GM23338 (cell line): ENCODE data around the gene ZDHHC16. TPM values are rescaled to one million over a fixed set of nuclear protein-coding genes. Genes with fewer than 3 reads are reported as not detected.

ENCODE experiments used
- ATAC-seq: fragments of 200-7000 bp; cut with Tn5 transposase; 3 replicates; pipeline ENCODE4 v1.9.1; 2020
- DNase-seq: peaks from one replicate; pipeline ENCODE4 v3.0.0-alpha.2; 2015; ENCODE audit warnings: low spot score
- H2AFZ ChIP-seq: fragments of 200-600 bp; sonication (generic); 2 replicates; pipeline ENCODE4 v1.8.0; 2016; ENCODE audit warnings: antibody characterized with exemption, mild to moderate bottlenecking, moderate library complexity
- H3F3A ChIP-seq: fragments of 200-600 bp; sonication (generic); replicated peaks from 2 replicates; pipeline ENCODE4 v1.8.0; 2017; ENCODE audit warnings: antibody characterized with exemption, mixed run types, low read depth
- H3K27ac ChIP-seq: fragments of 200-600 bp; sonication (generic); 2 replicates; pipeline ENCODE4 v1.6.1; 2016; ENCODE audit warnings: low read depth
- H3K27me3 ChIP-seq: fragments of 200-600 bp; sonication (generic); 2 replicates; pipeline ENCODE4 v1.8.0; 2016; ENCODE audit warnings: mild to moderate bottlenecking, mixed run types, moderate library complexity; ENCODE audit not compliant: insufficient read depth
- H3K36me3 ChIP-seq: fragments of 200-600 bp; sonication (generic); 2 replicates; pipeline ENCODE4 v1.8.0; 2016; ENCODE audit warnings: mild to moderate bottlenecking; ENCODE audit not compliant: insufficient read depth
- H3K4me1 ChIP-seq: fragments of 200-600 bp; sonication (generic); 2 replicates; pipeline ENCODE4 v1.8.0; 2016; ENCODE audit warnings: mild to moderate bottlenecking, moderate library complexity; ENCODE audit not compliant: insufficient read depth
- H3K4me2 ChIP-seq: fragments of 200-600 bp; sonication (generic); 2 replicates; pipeline ENCODE4 v1.7.1; 2017; ENCODE audit warnings: mixed run types
- H3K4me3 ChIP-seq: fragments of 200-600 bp; sonication (generic); 2 replicates; pipeline ENCODE4 v1.6.1; 2016; ENCODE audit warnings: mixed run types
- H3K79me2 ChIP-seq: fragments of 200-600 bp; sonication (generic); replicated peaks from 2 replicates; pipeline ENCODE4 v1.8.0; 2017; ENCODE audit warnings: mild to moderate bottlenecking; ENCODE audit not compliant: insufficient read depth
- H3K9me2 ChIP-seq: fragments of 200-600 bp; sonication (generic); 2 replicates; pipeline ENCODE4 v1.8.0; 2017; ENCODE audit not compliant: insufficient read depth
- H4K20me1 ChIP-seq: fragments of 200-600 bp; sonication (generic); replicated peaks from 2 replicates; pipeline ENCODE4 v1.8.0; 2017; ENCODE audit warnings: mild to moderate bottlenecking; ENCODE audit not compliant: insufficient read depth
- H3K27ac Mint-ChIP-seq: 2 replicates; pipeline ENCODE4 v1.8.0; 2020; ENCODE audit warnings: inconsistent platforms, mild to moderate bottlenecking, moderate library complexity, mixed read lengths
- H3K27me3 Mint-ChIP-seq: 3 replicates; pipeline ENCODE4 v1.8.0; 2022; ENCODE audit warnings: low read depth, mild to moderate bottlenecking, moderate library complexity, mixed read lengths, inconsistent platforms; ENCODE audit not compliant: insufficient read depth, poor library complexity
- H3K36me3 Mint-ChIP-seq: 3 replicates; pipeline ENCODE4 v1.8.0; 2021; ENCODE audit warnings: low read depth, mild to moderate bottlenecking, inconsistent platforms, moderate library complexity, mixed read lengths
- H3K4me1 Mint-ChIP-seq: 3 replicates; pipeline ENCODE4 v1.8.0; 2020; ENCODE audit warnings: mild to moderate bottlenecking, inconsistent platforms, mixed read lengths
- H3K4me3 Mint-ChIP-seq: 3 replicates; pipeline ENCODE4 v1.8.0; 2021; ENCODE audit warnings: moderate library complexity, mild to moderate bottlenecking, inconsistent platforms, mixed read lengths
- H3K9me3 Mint-ChIP-seq: 3 replicates; pipeline ENCODE4 v1.8.0; 2020; ENCODE audit warnings: moderate library complexity, mild to moderate bottlenecking, inconsistent platforms, mixed read lengths
- CREB1 ChIP-seq: fragments of 250-450 bp; sonication (Bioruptor Pico); IDR thresholded peaks from 2 replicates; pipeline ENCODE4 v1.5.0; 2020; ENCODE audit warnings: low read depth, mild to moderate bottlenecking, moderate library complexity
- EZH2 ChIP-seq: fragments of 200-600 bp; sonication (generic); IDR thresholded peaks from one replicate; pipeline ENCODE4 v1.8.0; 2017; ENCODE audit warnings: antibody characterized with exemption, mild to moderate bottlenecking, low read depth; ENCODE audit not compliant: unreplicated experiment
- EZH2phosphoT487 ChIP-seq: fragments of 200-600 bp; sonication (generic); IDR thresholded peaks from one replicate; pipeline ENCODE4 v1.8.1; 2018; ENCODE audit warnings: antibody characterized with exemption; ENCODE audit not compliant: unreplicated experiment
- JUNB ChIP-seq: IDR thresholded peaks from one replicate; pipeline ENCODE4 v1.6.1; 2016; ENCODE audit warnings: antibody characterized with exemption; ENCODE audit not compliant: unreplicated experiment
- POLR2AphosphoS5 ChIP-seq: IDR thresholded peaks from 2 replicates; pipeline ENCODE4 v1.6.1; 2016; ENCODE audit warnings: antibody characterized with exemption, low read depth
- STAT1 ChIP-seq: IDR thresholded peaks from one replicate; pipeline ENCODE4 v1.6.1; 2016; ENCODE audit warnings: antibody characterized with exemption; ENCODE audit not compliant: unreplicated experiment
- ZNF114 ChIP-seq: fragments of 250-450 bp; sonication (Bioruptor Pico); IDR thresholded peaks from 2 replicates; pipeline ENCODE4 v1.5.0; 2020; ENCODE audit warnings: mild to moderate bottlenecking, moderate library complexity
- ZNF331 ChIP-seq: fragments of 250-450 bp; sonication (Bioruptor Pico); IDR thresholded peaks from 2 replicates; pipeline ENCODE4 v1.5.0; 2020; ENCODE audit warnings: low read depth, mild to moderate bottlenecking, moderate library complexity
- polyA plus RNA-seq: library from polyadenylated mRNA; unstranded; fragments of >200 nt; fragmentation: Nextera tagmentation; extraction: Ambion mirVana; gene quantifications from 2 replicates; pipeline ENCODE4 v1.2.1, GENCODE V29; 2016
- total RNA-seq: library from RNA; depleted of rRNA; stranded (reverse); fragments of >200 nt; shearing (Covaris generic); gene quantifications from 2 replicates; pipeline ENCODE4 v1.2.3, GENCODE V29; 2014
- TF ChIP-seq, protein P1 (sequence below): fragments of 250-450 bp; sonication (Bioruptor Pico); IDR thresholded peaks from 2 replicates; pipeline ENCODE4 v1.5.0; 2020; ENCODE audit warnings: mild to moderate bottlenecking, moderate library complexity
- TF ChIP-seq, protein P2 (sequence below): IDR thresholded peaks from 2 replicates; pipeline ENCODE4 v1.6.1; 2016; ENCODE audit warnings: antibody characterized with exemption
- TF ChIP-seq, protein P3 (sequence below), 2 experiments: fragments of 200-600 bp in 1 of 2; sonication (generic) in 1 of 2; conservative IDR thresholded peaks; 2 replicates each; pipeline versions ENCODE4 v1.5.1 to v1.6.1; 2016 to 2017; ENCODE audit warnings: antibody characterized with exemption in 2 of 2, low read depth in 2 of 2, mild to moderate bottlenecking in 2 of 2, moderate library complexity in 1 of 2

ZDHHC16 gene
- total and polyA plus RNA-seq, 2 experiments from 2014 or later: 35.1 to 58.2 TPM

DNA sequence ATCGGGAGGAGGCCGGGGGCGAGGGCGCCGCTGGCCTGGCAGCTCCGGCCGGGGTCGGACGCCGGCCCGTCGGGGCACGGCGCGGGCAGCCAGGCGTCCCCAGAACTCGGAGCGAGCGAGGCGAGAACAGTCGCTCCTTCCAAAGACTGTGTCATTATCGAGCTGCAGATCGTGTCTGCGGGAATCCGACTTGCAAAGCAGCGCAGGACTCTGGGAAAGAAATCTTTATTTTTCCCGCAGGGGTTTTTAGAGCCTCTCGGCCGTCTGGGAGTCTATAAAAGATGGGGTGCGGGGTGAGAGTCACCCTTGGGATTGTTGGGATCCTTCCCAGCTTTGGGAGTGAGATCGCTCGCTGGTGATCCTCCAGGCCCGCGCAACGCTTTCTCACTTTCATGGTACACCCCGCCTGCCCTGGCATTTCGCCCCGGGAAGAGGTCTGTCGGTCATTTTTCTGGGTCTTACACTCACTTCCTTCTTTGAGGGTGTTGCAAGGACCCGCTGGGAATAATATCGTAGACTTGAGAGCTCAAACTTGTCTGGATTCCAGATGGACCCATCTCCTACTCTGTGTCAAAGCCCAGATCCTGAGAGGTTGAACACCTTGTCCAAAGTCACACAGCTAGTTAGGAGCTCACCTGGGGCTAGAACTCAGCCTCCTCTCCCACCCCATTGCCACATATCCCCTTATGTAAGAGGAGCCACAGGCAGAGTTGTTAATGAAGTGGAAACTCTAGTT lies 53.8 kb downstream of the ZDHHC16 start (continued):
- TF ChIP-seq, protein P1, sequence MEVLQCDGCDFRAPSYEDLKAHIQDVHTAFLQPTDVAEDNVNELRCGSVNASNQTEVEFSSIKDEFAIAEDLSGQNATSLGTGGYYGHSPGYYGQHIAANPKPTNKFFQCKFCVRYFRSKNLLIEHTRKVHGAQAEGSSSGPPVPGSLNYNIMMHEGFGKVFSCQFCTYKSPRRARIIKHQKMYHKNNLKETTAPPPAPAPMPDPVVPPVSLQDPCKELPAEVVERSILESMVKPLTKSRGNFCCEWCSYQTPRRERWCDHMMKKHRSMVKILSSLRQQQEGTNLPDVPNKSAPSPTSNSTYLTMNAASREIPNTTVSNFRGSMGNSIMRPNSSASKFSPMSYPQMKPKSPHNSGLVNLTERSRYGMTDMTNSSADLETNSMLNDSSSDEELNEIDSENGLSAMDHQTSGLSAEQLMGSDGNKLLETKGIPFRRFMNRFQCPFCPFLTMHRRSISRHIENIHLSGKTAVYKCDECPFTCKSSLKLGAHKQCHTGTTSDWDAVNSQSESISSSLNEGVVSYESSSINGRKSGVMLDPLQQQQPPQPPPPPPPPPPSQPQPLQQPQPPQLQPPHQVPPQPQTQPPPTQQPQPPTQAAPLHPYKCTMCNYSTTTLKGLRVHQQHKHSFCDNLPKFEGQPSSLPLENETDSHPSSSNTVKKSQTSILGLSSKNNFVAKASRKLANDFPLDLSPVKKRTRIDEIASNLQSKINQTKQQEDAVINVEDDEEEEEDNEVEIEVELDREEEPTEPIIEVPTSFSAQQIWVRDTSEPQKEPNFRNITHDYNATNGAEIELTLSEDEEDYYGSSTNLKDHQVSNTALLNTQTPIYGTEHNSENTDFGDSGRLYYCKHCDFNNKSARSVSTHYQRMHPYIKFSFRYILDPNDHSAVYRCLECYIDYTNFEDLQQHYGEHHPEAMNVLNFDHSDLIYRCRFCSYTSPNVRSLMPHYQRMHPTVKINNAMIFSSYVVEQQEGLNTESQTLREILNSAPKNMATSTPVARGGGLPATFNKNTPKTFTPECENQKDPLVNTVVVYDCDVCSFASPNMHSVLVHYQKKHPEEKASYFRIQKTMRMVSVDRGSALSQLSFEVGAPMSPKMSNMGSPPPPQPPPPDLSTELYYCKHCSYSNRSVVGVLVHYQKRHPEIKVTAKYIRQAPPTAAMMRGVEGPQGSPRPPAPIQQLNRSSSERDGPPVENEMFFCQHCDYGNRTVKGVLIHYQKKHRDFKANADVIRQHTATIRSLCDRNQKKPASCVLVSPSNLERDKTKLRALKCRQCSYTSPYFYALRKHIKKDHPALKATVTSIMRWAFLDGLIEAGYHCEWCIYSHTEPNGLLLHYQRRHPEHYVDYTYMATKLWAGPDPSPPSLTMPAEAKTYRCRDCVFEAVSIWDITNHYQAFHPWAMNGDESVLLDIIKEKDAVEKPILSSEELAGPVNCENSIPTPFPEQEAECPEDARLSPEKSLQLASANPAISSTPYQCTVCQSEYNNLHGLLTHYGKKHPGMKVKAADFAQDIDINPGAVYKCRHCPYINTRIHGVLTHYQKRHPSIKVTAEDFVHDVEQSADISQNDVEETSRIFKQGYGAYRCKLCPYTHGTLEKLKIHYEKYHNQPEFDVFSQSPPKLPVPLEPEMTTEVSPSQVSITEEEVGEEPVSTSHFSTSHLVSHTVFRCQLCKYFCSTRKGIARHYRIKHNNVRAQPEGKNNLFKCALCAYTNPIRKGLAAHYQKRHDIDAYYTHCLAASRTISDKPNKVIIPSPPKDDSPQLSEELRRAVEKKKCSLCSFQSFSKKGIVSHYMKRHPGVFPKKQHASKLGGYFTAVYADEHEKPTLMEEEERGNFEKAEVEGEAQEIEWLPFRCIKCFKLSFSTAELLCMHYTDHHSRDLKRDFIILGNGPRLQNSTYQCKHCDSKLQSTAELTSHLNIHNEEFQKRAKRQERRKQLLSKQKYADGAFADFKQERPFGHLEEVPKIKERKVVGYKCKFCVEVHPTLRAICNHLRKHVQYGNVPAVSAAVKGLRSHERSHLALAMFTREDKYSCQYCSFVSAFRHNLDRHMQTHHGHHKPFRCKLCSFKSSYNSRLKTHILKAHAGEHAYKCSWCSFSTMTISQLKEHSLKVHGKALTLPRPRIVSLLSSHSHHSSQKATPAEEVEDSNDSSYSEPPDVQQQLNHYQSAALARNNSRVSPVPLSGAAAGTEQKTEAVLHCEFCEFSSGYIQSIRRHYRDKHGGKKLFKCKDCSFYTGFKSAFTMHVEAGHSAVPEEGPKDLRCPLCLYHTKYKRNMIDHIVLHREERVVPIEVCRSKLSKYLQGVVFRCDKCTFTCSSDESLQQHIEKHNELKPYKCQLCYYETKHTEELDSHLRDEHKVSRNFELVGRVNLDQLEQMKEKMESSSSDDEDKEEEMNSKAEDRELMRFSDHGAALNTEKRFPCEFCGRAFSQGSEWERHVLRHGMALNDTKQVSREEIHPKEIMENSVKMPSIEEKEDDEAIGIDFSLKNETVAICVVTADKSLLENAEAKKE: no peak
- TF ChIP-seq POLR2AphosphoS5 (no peak), JUNB (no peak), ZNF331 (no peak), ZNF114 (CRISPR knock-in tag) (no peak)
- TF ChIP-seq, protein P2, sequence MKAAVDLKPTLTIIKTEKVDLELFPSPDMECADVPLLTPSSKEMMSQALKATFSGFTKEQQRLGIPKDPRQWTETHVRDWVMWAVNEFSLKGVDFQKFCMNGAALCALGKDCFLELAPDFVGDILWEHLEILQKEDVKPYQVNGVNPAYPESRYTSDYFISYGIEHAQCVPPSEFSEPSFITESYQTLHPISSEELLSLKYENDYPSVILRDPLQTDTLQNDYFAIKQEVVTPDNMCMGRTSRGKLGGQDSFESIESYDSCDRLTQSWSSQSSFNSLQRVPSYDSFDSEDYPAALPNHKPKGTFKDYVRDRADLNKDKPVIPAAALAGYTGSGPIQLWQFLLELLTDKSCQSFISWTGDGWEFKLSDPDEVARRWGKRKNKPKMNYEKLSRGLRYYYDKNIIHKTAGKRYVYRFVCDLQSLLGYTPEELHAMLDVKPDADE: no peak

DNA sequence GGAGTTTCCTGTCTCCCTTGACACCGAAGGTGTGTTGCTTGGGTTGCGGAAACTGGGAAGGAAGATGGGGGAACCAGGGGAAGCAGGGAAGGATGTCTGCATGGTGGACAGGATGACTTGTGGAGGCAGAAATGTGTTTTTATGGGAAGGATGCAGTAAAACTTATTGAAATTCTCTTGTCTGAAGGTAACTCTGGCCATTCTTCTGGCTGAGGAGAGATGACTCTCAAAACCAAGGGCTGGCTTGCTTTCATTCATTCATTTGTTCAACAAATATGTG lies 54.3 kb downstream of the ZDHHC16 start:
- H2AFZ ChIP-seq: no peak overlapping the region
- peak overlapping the region; percentile 94 for H3K4me2 ChIP-seq
- H3K4me3 ChIP-seq: peak overlapping the region; percentile 99
- peaks cover 36% of the 10 kb centered on the region for H3K4me1 ChIP-seq
- H3K4me3 Mint-ChIP-seq: peak overlapping the region; percentile 79
- H3K9me2 ChIP-seq: no peaks in the 10 kb centered on the region
- peaks cover 22% of the 10 kb centered on the region for H3K27me3 Mint-ChIP-seq
- no peak overlapping the region for H3K27ac Mint-ChIP-seq
- H3F3A ChIP-seq: peaks cover 14% of the 10 kb centered on the region; the same call in 1 of the 2 replicates
- no peaks in the 10 kb centered on the region; the same call in 2 of the 3 replicates for H3K36me3 Mint-ChIP-seq
- H4K20me1 ChIP-seq: peaks cover 47% of the 10 kb centered on the region
- DNase-seq (no peak), ATAC-seq (no peak)
- H3K4me1 Mint-ChIP-seq: peaks cover 35% of the 10 kb centered on the region
- H3K27me3 ChIP-seq: peaks cover 18% of the 10 kb centered on the region
- no peak overlapping the region for H3K27ac ChIP-seq
- no peaks in the 10 kb centered on the region for H3K36me3 ChIP-seq
- TF ChIP-seq, protein P2: no peak
- TF ChIP-seq JUNB (no peak), STAT1 (no peak), CREB1 (CRISPR knock-in tag) (no peak), EZH2phosphoT487 (no peak), ZNF331 (no peak), EZH2 (no peak), ZNF114 (CRISPR knock-in tag) (no peak), POLR2AphosphoS5 (no peak)
- TF ChIP-seq, protein P3, sequence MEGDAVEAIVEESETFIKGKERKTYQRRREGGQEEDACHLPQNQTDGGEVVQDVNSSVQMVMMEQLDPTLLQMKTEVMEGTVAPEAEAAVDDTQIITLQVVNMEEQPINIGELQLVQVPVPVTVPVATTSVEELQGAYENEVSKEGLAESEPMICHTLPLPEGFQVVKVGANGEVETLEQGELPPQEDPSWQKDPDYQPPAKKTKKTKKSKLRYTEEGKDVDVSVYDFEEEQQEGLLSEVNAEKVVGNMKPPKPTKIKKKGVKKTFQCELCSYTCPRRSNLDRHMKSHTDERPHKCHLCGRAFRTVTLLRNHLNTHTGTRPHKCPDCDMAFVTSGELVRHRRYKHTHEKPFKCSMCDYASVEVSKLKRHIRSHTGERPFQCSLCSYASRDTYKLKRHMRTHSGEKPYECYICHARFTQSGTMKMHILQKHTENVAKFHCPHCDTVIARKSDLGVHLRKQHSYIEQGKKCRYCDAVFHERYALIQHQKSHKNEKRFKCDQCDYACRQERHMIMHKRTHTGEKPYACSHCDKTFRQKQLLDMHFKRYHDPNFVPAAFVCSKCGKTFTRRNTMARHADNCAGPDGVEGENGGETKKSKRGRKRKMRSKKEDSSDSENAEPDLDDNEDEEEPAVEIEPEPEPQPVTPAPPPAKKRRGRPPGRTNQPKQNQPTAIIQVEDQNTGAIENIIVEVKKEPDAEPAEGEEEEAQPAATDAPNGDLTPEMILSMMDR (conservative IDR thresholded peaks at IDR 0.05; ENCODE audit: low read depth in 2 of 2): no peak
- H3K9me3 Mint-ChIP-seq: no peaks in the 10 kb centered on the region; the same call in 2 of the 3 replicates
- H3K79me2 ChIP-seq: peaks cover 67% of the 10 kb centered on the region
